Stomach (tissue), 4 donors: ENCODE results near the gene GPX7.

Source experiments
- POLR2AphosphoS5 ChIP-seq, 3 donors: sonication (generic); formaldehyde crosslinking; IDR thresholded peaks; one replicate each; pipeline ENCODE4 v1.6.1; 2016; ENCODE audit warnings: antibody characterized with exemption in 3 of 3
- TF ChIP-seq, protein P1 (sequence below), 7 experiments: fragments of 450-650 bp in 4 of 7; fragments of 200-600 bp in 3 of 7; sonication (generic) in 3 of 7; IDR thresholded peaks; one replicate each; pipeline ENCODE4 v1.5.1; 2016 to 2019; ENCODE audit warnings: antibody characterized with exemption in 7 of 7, control low read depth in 2 of 7, mild to moderate bottlenecking in 1 of 7

DNA sequence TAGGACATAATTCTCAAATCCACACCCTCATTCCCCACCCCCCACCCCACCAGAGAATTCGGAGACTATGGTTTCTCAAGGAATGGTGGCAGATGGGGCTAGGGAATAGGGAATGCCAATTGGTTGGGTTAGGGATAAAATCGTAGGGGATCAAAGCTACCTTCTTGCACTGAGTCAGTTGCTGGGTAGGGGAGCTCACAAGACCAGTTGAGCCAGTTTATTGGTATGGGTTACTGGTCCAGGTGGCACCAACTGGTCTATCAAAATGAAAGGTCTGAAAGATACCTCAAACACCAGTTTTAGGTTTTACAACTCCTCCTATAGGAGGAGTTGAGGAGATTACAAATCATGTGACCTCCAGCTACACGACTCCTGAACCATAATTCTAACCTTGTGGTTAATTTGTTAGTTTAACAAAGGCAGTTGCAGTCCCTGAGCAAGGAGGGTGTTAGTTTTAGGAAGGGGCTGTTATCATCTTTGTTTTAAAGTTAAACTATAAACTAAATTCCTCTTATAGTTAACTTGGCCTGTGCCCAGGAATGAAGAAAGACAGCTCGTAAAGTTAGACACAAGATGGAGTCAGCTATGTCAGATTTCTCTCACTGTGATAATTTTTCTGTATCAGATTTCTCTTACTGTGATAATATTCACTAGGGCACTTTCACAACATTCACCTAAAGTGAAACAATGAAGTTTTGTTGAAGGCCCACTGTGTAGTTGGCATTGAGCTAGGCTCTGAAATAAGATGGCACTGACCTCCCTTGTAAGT, 33.3 kb downstream of the GPX7 start:
- no peak for TF ChIP-seq POLR2AphosphoS5 (IDR thresholded peaks at IDR 0.05)
- TF ChIP-seq, protein P1, sequence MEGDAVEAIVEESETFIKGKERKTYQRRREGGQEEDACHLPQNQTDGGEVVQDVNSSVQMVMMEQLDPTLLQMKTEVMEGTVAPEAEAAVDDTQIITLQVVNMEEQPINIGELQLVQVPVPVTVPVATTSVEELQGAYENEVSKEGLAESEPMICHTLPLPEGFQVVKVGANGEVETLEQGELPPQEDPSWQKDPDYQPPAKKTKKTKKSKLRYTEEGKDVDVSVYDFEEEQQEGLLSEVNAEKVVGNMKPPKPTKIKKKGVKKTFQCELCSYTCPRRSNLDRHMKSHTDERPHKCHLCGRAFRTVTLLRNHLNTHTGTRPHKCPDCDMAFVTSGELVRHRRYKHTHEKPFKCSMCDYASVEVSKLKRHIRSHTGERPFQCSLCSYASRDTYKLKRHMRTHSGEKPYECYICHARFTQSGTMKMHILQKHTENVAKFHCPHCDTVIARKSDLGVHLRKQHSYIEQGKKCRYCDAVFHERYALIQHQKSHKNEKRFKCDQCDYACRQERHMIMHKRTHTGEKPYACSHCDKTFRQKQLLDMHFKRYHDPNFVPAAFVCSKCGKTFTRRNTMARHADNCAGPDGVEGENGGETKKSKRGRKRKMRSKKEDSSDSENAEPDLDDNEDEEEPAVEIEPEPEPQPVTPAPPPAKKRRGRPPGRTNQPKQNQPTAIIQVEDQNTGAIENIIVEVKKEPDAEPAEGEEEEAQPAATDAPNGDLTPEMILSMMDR (IDR thresholded peaks at IDR 0.05), result no peak
